PC-9 (cell line): Measurements from ENCODE around the gene GRM8.

Source experiments
- EZH2 ChIP-seq: fragments of 200-600 bp; sonication (generic); IDR thresholded peaks from 2 replicates; pipeline ENCODE4 v1.8.0; 2017; ENCODE audit warnings: antibody characterized with exemption, low read depth
- TF ChIP-seq, protein P1 (sequence below): fragments of 200-600 bp; sonication (generic); conservative IDR thresholded peaks from 2 replicates; pipeline ENCODE4 v1.6.1; 2017; ENCODE audit warnings: mixed run types, antibody characterized with exemption, mild to moderate bottlenecking, moderate library complexity

DNA sequence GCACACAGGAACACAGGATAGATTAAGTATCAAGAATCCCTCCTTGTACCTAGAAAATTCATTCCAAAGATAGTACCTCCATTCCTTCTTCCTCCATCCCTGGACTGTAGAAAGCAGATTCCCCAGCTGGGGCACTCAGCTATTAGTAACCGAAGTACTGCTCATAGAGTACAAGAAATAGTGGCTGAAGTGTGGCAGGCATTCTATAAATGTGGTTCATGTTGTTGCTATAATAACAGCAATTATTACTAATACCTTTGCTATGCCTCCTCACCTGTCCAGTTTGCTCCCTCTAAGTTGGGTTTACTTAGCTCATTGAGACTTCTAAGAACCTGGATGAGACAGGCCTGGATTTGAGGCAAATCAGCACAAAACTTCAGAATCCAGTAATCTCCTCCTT lies 453.2 kb downstream of the GRM8 start:
- TF ChIP-seq, protein P1, sequence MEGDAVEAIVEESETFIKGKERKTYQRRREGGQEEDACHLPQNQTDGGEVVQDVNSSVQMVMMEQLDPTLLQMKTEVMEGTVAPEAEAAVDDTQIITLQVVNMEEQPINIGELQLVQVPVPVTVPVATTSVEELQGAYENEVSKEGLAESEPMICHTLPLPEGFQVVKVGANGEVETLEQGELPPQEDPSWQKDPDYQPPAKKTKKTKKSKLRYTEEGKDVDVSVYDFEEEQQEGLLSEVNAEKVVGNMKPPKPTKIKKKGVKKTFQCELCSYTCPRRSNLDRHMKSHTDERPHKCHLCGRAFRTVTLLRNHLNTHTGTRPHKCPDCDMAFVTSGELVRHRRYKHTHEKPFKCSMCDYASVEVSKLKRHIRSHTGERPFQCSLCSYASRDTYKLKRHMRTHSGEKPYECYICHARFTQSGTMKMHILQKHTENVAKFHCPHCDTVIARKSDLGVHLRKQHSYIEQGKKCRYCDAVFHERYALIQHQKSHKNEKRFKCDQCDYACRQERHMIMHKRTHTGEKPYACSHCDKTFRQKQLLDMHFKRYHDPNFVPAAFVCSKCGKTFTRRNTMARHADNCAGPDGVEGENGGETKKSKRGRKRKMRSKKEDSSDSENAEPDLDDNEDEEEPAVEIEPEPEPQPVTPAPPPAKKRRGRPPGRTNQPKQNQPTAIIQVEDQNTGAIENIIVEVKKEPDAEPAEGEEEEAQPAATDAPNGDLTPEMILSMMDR, result no peak
- no peak for TF ChIP-seq EZH2
